GM19238 (cell line): ENCODE data around the gene RAB24.
"Not testable (repeated sequence)": the region's sequence is repeated elsewhere in the genome, so short reads cannot be mapped to it uniquely, and the experiment has no call there.

Experiments used
- DNase-seq: peaks from one replicate; pipeline ENCODE4 v3.0.0; 2011; ENCODE audit warnings: low spot score; ENCODE audit not compliant: insufficient read length

Gene RAB24

DNA sequence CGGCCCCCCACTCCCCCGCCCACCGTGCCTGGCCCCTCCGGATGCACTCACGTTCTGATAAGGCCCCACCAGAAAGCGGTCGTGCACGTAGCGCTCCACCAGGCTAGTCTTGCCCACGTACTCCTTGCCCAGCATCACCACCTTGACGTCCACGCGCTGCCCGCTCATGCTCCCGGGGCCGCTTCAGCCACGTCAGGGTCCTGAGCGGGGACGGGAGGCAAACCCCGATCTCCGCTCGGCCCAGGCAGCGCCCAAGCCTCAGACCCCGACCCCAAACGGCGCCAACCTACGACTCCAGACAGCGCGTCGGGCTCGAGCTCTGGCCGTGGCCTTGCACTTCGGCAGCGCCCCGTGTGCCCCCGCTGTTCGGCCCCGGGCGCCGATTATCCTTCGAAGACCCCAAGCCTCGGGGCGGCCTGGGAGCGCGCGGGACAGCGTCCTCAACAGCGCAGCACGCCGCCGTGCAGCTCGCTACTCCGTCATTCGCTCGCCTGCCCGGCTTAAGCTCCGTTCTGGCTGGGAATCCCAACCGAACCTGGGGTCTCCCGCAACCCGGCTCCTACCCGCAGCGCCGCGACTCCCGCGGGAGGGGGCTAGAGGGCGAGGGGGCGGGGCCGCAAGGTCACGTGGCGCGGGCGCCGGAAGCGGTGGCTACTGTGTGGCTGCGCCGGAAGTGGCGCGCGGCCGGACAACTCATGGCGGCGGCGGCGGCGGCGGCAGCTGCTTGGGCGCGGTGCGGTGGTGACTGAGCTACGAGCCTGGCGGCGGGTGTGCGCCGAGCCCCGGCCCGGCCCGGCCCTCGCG, at the start of gene RAB24, which contains the start of gene PRELID1:
RAB24 (minus strand) TSS at position 599 of the 804 bp plus-strand sequence; CDS start at position 168, 431 bp downstream.
PRELID1 (plus strand) TSS at position 679 of the 804 bp plus-strand sequence. CDS start 187 bp downstream, outside the sequence.
- peak; percentile 89 for DNase-seq

DNA sequence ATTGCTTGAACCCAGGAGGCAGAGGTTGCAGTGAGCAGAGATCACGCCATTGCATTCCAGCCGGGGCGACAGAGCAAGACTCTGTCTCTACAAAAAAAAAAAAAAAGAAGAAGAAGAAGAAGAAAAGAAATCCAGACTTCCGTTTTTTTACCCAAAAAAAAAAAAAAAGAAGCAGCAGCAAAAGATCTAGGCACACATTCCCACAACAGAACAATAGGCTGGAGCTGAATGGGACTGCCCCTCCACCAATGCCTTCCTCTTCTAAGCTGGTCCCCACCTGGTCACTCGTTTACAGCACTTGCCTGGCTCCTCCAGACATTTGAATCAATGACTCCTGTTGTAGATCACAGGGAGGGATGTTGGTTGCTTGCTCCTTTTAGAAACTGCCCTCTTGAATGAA, 49.6 kb upstream of the RAB24 start:
- no peak for DNase-seq

DNA sequence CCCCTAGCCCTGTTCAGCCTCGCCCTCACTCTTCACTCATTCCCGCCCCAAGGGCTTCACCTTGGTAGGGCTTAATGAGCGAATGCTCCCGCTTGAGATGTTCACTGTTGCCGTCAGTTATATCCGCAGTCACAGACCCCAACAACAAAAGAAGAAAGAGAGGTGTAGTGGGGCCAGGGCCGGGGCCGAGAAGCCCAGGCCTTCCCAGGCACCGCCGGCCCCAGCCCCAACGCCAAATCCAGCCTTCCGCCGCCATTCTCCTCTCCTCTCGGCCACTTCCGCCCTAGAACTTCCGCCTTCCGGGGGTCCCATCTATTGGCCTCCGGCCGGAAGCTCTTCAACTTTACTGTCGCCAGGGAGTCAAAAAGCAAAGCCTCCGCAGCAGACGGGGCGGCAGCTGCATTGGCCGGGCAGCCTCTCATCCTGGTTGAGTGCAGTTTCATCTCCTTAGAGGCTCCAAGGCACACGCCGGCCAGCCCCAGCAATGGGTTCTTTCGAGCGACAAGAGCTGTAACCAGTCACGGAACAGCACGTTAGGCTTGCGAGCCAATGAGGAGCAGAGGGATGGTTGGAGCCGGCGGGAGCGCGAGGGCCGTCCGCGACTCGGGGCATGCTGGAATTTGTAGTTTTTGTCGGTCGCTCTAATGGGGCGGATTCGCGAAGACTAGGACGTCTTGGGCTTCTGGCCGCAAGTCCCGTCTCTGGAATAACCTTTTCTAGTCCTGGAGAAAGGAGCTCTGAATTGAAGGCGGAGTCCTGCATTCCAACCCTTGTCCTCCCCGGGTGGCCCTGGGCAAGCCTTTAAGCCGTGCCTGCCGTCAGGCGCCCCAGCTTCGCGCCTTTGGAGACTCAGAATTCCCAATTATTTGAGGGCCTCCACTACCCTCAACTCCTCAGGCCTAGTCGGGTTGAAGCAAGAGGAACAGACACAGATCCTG, 48.1 kb upstream of the RAB24 start, which contains the start of gene LMAN2:
LMAN2 (minus strand) TSS at position 277 of the 938 bp plus-strand sequence; CDS start at position 256, 21 bp downstream.
- peak; percentile 92 for DNase-seq

DNA sequence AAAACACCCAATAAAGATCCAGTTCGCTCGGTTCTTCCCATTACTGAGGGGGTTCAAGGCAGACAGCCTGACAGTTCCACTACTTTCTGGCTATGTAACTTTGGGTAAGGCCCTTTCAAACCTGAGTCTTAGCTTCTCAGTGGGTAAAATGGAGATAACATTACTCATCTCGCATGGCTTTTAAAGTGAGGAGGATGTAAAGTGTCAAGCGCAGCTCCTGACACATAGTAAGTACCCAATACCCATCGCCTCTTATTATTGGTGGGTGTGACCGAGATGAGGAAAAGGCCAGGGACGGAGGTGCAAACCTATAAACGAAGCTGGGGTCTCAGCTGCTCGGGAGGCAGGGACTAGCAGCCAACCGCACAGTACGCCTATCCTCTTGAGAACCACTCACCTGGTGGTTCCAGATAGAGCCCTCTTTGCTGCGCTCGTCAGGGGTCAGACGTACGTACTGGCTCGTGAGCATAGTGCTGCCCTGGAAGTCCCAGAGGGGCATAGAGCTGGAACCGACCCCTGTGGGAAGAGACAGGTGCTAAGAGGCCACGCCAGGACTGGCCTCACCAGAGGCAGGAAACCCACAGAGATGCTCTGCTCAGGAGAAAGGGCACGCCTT, 47.4 kb upstream of the RAB24 start:
- no peak for DNase-seq

DNA sequence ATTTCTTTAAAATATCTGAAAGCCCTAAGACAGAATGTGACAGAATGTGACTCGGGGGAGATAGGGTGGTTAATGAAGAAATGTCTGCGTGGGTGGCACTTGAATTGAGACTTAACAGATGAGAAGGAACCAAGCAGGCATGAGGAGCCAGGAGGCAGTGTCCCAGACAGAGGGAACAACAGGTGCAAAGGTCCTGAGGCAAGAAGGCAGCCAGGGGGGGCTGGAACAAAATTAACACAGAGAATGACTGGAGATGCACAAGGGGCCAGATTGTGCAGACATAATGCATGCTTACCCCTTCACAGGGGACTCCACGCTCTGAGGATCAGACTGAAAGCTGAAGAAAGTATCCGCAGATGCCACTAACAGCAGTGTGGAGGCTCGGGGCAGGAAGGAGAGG, 46.2 kb upstream of the RAB24 start:
- no peak for DNase-seq

DNA sequence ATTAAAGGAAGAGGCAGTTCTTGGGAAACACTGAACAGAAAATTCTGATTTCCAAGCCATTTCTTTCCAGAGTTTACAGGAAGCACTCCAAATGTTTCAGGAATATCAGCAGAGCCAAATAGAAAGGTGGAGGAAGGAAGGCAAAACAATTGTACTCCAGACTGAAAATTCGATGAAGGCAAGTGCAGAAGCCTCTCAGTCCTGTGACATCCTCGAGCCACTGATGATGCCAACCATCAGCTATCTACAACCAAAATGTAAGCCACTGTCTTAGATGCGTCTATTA, 45.8 kb upstream of the RAB24 start:
- no peak for DNase-seq

DNA sequence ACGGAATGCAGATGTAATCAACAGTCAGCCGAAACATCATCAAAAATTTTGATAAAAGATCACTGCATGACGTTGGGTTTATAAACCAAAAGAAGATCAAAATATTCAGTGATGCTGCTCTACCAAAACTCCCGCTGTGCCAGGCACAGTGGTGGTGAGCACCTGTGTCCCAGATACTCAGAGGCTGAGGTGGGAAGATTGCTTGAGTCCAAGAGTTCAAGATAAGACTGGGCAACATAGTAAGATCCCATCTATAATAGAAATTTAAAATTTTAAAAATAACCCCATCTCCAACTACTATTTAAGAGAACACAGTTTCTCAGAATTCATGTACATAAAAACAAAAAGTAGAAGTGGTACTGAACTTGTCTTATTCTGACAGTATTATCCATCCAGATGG, 44.2 kb upstream of the RAB24 start:
- no peak for DNase-seq

DNA sequence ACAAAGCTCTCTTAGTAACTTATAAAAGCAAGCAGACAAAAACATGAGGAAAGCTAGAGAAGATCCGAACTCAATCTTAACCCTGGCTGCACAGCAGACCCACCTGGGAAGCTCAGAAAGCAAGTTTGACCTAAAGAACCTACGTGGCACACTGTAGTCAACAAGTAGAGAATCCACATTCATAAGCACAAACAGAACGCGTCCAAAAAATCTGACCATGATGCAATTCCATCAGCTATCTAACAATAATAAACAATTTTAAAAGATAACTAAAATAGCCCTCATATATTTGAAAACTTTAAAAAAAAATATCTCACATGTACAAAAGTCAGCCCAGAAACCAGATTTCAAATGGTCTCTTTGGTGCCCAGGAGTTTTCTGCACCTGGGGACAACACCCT, 43.3 kb upstream of the RAB24 start:
- no peak for DNase-seq

DNA sequence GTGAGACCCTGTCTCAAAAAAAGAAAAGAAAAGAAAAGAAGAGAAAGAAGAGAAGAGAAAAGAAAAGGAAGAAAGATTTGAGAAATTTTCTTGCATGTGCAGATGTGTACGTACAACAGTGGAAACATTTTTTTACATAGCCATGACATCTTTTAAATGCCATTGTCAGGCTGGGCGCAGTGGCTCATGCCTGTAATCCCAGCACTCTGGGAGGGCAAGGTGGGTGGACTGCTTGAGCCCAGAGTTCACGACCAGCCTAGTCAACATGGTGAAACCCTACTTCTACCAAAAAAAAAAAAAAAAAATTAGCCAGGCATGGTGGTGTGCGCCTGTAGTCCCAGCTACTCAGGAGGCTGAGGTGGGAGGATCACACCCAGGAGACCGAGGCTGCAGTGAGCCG, 41.4 kb upstream of the RAB24 start:
- no peak for DNase-seq

DNA sequence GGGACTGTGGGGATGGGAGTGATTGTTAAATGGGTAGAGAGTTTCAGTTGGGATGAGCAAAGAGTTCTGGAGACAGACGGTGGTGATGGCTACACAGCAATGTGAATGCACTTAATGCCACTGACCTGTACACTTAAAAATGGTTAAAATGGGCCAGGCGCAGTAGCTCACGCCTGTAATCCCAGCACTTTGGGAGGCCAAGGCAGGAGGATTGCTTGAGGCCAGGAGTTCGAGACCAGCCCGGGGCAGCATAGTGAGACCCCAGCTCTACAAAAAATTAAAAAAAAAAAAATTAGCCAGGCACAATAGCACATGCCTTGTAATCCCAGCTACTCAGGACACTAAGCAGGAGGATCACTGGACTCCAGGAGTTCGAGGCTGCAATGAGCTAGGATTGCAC, 40.3 kb upstream of the RAB24 start:
- no peak for DNase-seq

DNA sequence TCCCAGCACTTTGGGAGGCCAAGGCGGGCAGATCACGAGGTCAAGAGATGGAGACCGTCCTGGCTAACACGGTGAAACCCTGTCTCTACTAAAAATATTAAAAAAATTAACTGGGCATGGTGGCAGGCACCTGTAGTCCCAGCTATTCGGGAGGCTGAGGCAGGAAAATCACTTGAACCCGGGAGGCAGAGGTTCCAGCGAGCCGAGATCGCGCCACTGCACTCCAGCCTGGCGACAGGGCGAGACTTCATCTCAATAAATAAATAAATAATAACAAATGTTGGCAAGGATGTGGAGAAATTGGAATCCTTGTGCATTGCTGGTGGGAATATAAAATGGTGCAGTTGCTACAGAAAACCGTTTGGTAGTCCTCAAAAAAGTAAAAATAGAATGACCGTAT, 39.5 kb upstream of the RAB24 start:
- not testable (repeated sequence) for DNase-seq

DNA sequence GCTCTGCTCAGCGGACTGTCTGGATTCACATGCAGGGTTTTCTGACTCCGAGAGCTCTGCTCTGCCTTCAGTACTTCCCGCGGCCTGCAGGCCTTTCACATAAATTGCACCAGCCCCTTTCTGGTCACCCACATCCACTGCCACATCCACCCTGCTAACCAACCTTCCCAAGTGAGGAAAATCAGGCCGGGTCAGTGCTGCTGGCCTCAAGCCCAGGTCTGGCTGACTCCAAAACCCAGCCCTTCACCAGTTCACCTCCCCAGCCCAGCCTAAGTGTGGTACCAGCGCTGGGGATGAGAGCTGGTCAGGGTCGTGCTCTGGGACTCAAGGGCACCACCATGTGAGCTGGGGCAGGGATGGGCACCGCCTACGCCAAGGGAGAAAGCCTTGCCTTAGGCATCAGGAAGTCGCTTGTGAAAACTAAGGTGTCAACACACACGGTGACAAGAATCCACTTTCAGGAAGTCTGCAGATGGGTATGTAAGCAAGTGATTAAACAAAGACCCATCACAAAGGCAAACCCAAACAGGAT, 35.7 kb upstream of the RAB24 start:
- DNase-seq, result no peak

DNA sequence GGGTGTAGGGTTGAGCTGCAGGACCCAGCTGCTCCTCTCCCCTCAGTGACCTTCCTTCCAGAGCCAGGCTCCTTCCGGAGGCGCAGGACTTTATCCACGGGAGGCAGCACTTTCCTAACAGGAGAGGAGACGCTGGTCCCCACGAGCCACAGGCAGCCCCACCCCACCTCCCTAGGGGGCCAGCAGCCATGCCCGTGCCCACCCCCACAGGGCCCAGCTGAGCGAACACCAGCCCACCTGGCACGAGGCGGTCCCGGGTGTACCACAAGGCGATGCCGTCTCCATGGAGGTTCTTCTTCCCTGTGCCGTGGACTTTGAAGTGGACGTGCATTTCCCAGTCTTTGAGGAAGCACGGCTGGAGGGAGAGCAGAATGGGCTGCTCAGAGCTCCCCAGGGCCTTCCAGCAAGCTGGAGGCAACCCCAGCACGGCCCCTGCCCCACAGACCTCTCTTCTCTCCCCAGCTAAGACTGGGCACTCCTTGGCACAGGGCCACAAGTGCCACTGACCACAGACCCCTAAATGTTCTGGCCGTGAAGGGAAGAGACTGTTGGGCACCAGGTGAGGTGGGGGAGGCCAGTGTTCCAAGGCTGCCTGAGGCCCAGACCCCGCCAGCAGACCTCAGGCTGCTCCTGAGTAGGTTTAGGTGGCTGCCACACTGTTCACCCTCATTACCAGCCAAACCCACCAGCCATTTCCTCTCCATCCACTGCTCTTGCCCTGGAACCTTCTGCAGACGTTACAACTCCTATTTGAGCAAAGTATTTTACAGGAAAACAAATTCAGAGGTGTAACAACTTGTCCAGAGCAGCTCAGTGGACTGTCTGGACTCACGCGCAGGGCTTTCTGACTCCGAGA, 35.0 kb upstream of the RAB24 start:
- DNase-seq, result no peak

DNA sequence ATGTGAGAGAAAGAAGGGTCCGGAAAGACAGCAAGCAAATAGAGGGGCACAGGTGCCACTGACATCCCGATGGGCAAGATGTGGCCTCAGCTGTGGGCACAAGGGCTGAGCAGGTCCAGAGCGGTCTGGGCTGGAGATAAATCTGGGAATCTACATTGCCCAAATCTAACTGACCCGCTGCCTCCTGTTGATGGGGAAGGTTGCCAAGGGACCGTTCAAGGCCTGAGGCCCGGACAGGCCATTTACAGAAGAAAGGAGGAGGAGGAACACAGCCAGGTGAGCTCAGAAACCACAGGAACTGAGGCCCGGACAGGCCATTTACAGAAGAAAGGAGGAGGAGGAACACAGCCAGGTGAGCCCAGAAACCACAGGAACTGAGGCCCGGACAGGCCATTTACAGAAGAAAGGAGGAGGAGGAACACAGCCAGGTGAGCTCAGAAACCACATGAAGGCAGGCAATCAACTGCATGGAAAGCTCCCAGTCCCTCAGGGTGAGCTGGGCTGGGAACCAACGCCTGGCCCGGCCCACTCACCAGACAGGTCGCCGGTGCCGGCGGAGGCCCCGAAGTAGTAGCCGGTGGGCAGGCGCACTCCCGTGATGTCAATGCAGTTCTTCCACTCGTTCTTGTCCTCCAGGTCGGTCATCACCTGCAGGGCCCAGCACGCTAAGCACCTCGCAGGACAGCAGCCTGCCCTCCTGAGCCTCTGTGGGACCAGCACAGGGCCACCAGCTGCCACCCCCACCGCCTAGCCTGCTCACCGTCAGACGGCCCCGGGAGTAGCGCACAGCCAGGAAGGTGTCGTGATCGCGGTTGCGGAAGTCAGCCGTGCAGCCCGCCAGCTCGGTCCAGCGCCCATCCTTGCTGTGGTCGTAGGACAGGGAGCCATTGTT, 33.3 kb upstream of the RAB24 start:
- DNase-seq, result no peak

DNA sequence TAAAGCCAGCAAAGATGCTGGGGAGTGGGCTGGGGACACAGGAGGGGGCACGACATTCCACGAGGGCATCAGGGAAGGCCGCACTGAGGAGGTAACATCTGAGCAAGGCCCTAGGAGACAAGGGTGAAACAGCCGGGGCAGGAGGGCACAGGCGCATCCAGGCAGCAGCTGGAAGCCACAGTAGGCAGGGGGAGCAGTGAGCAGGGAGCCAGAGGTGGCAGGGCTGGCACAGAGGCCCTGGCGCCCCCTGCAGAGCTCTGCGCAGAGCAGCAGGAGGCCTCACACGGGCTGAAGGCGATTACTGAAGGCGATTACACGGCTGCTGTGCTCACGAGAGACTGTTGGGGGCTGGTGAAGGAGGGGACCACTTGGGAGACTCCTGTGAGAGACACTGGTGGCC, 32.6 kb upstream of the RAB24 start:
- no peak for DNase-seq

DNA sequence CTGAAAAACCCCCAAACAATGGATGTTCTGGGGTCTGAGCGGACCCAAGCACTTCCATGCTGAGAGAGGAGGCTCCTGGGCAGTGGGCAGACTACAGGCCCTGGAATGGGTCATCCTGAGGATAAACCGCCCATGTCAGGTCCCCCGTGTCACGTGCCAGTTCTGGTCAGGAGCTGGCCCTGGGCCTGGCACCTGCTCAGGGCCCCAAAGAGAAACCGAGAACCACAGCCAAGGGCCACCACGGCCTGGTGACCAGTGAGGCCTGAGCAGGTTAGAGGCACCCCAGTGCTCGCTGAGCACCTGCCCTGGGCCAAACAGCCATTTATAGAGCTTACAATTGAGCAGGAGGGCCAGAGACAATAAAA, 32.2 kb upstream of the RAB24 start:
- DNase-seq, result no peak

DNA sequence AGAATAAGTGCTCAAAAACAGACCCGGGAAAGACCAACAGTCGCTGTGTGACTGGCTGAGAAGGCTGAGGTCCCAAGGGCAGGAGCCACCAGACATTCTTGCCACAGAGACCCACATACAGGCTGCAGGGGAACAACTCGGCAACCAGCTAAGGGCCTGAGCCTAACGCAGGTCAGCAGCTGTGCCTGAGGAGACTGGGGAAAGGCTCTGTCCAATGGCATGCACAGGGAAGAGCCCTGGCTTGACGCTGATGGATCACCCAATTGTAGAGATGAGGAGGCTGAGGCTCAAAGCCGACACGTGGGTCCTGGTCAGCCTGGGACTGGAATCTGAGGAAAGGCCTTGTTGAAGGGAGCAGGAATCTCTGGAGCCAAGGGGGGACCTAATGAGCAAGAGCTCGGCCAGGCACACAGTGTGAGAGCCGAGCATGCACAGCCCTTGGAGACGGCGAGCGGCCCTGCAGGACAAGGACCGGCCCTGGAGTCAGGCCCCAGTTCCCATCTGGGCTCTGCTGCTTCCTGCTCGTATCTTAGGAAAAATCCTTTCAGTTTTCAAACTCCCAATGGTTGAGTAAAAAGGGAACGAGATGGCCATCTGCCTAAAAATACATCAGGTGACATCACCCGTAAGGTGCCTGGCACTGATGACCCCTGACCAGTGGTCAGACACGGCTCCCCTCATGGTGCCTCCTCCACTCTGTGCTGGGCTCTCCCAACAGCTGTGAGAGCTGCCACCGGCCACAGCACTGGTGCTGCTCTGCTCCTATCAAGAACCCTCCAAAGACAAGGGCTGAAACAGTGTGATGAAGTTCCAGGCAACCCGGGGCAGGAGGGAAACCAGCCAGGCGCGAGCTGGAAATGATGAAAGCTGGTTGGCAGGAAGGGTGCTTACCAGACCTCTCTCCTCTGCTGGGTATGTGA, 31.5 kb upstream of the RAB24 start:
- DNase-seq, result no peak

DNA sequence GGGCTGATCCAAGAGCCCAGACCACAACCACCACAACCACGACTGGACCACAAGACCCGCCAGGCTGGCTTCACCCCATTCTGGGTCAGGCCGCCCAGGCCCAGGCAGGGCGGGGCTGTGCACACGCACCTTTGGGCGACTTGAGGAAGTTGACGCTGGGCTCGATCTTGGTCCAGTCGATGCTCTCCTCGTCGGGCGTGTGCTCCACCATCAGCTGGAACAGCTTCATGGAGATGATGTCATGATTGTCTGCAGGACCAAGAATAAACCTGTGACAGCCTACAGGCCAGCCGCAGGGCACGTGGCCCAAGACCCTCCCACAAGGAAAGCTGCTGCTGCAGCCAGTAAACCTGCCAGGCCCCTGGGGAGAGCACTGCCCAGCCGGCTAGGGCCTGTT, 30.6 kb upstream of the RAB24 start:
- no peak for DNase-seq
